Keratinocyte (primary cell): ENCODE data around the gene KLHL29. TPM values are rescaled to one million over a fixed set of nuclear protein-coding genes. Genes with fewer than 3 reads are reported as not detected.

Experiments used
- DNase-seq: peaks from one replicate; pipeline ENCODE4 v3.0.0-alpha.2; 2011; ENCODE audit warnings: low read depth, missing footprints, low spot score
- FAIRE-seq: peaks from 2 replicates; lab custom pipeline; 2011; peaks lifted over from hg19 to GRCh38; lab: Jason Lieb, UNC
- H2AFZ ChIP-seq: 2 replicates; pipeline ENCODE4 v1.6.0; 2012; ENCODE audit warnings: low read length, control low read depth, inconsistent platforms; ENCODE audit not compliant: control insufficient read depth
- H3K27ac ChIP-seq: 2 replicates; pipeline ENCODE4 v1.5.1; 2011; ENCODE audit warnings: low read length; ENCODE audit not compliant: control insufficient read depth, insufficient read depth
- H3K27me3 ChIP-seq: 3 replicates; pipeline ENCODE4 v1.6.0; 2011; ENCODE audit warnings: low read length; ENCODE audit not compliant: control insufficient read depth, insufficient read depth; ENCODE audit errors: extremely low read depth
- H3K36me3 ChIP-seq, 2 experiments: 2 replicates in 1 of 2; 3 replicates in 1 of 2; pipeline ENCODE4 v1.5.1; 2011; ENCODE audit warnings: low read length in 2 of 2, mild to moderate bottlenecking in 1 of 2; ENCODE audit not compliant: control insufficient read depth in 2 of 2, insufficient read depth in 2 of 2; ENCODE audit errors: extremely low read depth in 1 of 2
- H3K4me1 ChIP-seq: 3 replicates; pipeline ENCODE4 v1.5.1; 2011; ENCODE audit warnings: low read length; ENCODE audit not compliant: control insufficient read depth, insufficient read depth; ENCODE audit errors: extremely low read depth
- H3K4me2 ChIP-seq: 3 replicates; pipeline ENCODE4 v1.6.0; 2011; ENCODE audit warnings: low read depth, low read length; ENCODE audit not compliant: control insufficient read depth, insufficient read depth; ENCODE audit errors: extremely low read depth
- H3K4me3 ChIP-seq, 3 experiments: fragments of 200-600 bp in 1 of 3; sonication (generic) in 1 of 3; 2 replicates in 2 of 3; 3 replicates in 1 of 3; pipeline ENCODE4 v1.5.1; 2011 to 2016; ENCODE audit warnings: low read length in 3 of 3, mild to moderate bottlenecking in 3 of 3, control low read depth in 2 of 3, inconsistent platforms in 1 of 3, low read depth in 1 of 3, mixed read lengths in 1 of 3, mixed run types in 1 of 3, moderate library complexity in 1 of 3; ENCODE audit not compliant: control insufficient read depth in 2 of 3, insufficient read depth in 2 of 3; ENCODE audit errors: extremely low read depth in 1 of 3
- H3K79me2 ChIP-seq: 2 replicates; pipeline ENCODE4 v1.6.0; 2012; ENCODE audit warnings: low read length; ENCODE audit not compliant: control insufficient read depth, insufficient read depth
- H3K9ac ChIP-seq: 3 replicates; pipeline ENCODE4 v1.6.0; 2011; ENCODE audit warnings: low read length; ENCODE audit not compliant: control insufficient read depth, insufficient read depth; ENCODE audit errors: extremely low read depth
- H3K9me1 ChIP-seq: 3 replicates; pipeline ENCODE4 v1.6.0; 2011; ENCODE audit warnings: low read length; ENCODE audit not compliant: control insufficient read depth, insufficient read depth; ENCODE audit errors: extremely low read depth
- H3K9me3 ChIP-seq: 2 replicates; pipeline ENCODE4 v1.5.1; 2012; ENCODE audit warnings: low read depth, low read length; ENCODE audit not compliant: control insufficient read depth
- H4K20me1 ChIP-seq: 3 replicates; pipeline ENCODE4 v1.6.0; 2011; ENCODE audit warnings: low read length; ENCODE audit not compliant: control insufficient read depth, insufficient read depth; ENCODE audit errors: extremely low read depth
- EZH2 ChIP-seq: IDR thresholded peaks from one replicate; pipeline ENCODE4 v1.6.1; 2012; ENCODE audit warnings: inconsistent platforms, mild to moderate bottlenecking, low read length, moderate library complexity
- dilution Hi-C: fragments of 300-500 bp; cut with MboI; formaldehyde crosslinking; loops from one replicate; pipeline ENCODE4 v1.7.0; 2020; ENCODE audit warnings: low sequenced_read_pairs; ENCODE audit not compliant: extremely low pct_ligation_motif_present
- polyA plus RNA-seq, 5 experiments: library from polyadenylated mRNA; depleted of rRNA in 3 of 5; stranded (reverse) in 3 of 5; stranded (forward) in 1 of 5; unstranded in 1 of 5; fragments of >200 nt; gene quantifications; 1 replicate in 1 of 5; 2 replicates in 3 of 5; 3 replicates in 1 of 5; pipeline versions ENCODE4 v1.2.1 to v1.2.3, GENCODE V29; 2011 to 2012; ENCODE audit warnings: missing spikeins in 2 of 5, low read depth in 1 of 5, low replicate concordance in 1 of 5
- TF ChIP-seq, protein P1 (sequence below), 3 experiments: IDR thresholded peaks in 1 of 3; conservative IDR thresholded peaks in 1 of 3; optimal IDR thresholded peaks in 1 of 3; 2 replicates in 2 of 3; 3 replicates in 1 of 3; pipeline versions ENCODE3 to v1.5.1; 2011; ENCODE audit warnings: low read length in 3 of 3, mild to moderate bottlenecking in 3 of 3, moderate library complexity in 2 of 3, control low read depth in 1 of 3, inconsistent platforms in 1 of 3; ENCODE audit not compliant: insufficient read depth in 2 of 3; ENCODE audit errors: extremely low read depth in 1 of 3

The KLHL29 gene
- polyA plus RNA-seq, 1 donor (not counting 4 experiments of a cell fraction or from before 2014, with no cell fraction given), result 4.7 TPM

- Histone ChIP-seq H2AFZ (no peak overlapping the region), H3K79me2 (no peaks in the 10 kb centered on the region), H3K4me3 (no peak overlapping the region), H3K4me2 (no peak overlapping the region), H3K9me1 (no peaks in the 10 kb centered on the region), H3K4me1 (no peaks in the 10 kb centered on the region), H3K9me3 (no peaks in the 10 kb centered on the region), H3K36me3 (no peaks in the 10 kb centered on the region), H3K27ac (no peak overlapping the region), H4K20me1 (no peaks in the 10 kb centered on the region), H3K9ac (no peak overlapping the region), H3K27me3 (peaks cover 15% of the 10 kb centered on the region)
- dilution Hi-C loops, result no loop called here
- DNase-seq (no peak), FAIRE-seq (no peak)
- no peak for TF ChIP-seq EZH2
- TF ChIP-seq, protein P1, sequence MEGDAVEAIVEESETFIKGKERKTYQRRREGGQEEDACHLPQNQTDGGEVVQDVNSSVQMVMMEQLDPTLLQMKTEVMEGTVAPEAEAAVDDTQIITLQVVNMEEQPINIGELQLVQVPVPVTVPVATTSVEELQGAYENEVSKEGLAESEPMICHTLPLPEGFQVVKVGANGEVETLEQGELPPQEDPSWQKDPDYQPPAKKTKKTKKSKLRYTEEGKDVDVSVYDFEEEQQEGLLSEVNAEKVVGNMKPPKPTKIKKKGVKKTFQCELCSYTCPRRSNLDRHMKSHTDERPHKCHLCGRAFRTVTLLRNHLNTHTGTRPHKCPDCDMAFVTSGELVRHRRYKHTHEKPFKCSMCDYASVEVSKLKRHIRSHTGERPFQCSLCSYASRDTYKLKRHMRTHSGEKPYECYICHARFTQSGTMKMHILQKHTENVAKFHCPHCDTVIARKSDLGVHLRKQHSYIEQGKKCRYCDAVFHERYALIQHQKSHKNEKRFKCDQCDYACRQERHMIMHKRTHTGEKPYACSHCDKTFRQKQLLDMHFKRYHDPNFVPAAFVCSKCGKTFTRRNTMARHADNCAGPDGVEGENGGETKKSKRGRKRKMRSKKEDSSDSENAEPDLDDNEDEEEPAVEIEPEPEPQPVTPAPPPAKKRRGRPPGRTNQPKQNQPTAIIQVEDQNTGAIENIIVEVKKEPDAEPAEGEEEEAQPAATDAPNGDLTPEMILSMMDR (optimal IDR thresholded peaks at IDR 0.05 in 1 of 3, IDR thresholded peaks at IDR 0.05 in 1 of 3, conservative IDR thresholded peaks at IDR 0.05 in 1 of 3; ENCODE audit: extremely low read depth in 1 of 3, insufficient read depth in 2 of 3, low read length in 3 of 3), result no peak
Observed at GRCh38 chr2:23350792-23351355, 34.1 kb upstream of the KLHL29 start.

DNA sequence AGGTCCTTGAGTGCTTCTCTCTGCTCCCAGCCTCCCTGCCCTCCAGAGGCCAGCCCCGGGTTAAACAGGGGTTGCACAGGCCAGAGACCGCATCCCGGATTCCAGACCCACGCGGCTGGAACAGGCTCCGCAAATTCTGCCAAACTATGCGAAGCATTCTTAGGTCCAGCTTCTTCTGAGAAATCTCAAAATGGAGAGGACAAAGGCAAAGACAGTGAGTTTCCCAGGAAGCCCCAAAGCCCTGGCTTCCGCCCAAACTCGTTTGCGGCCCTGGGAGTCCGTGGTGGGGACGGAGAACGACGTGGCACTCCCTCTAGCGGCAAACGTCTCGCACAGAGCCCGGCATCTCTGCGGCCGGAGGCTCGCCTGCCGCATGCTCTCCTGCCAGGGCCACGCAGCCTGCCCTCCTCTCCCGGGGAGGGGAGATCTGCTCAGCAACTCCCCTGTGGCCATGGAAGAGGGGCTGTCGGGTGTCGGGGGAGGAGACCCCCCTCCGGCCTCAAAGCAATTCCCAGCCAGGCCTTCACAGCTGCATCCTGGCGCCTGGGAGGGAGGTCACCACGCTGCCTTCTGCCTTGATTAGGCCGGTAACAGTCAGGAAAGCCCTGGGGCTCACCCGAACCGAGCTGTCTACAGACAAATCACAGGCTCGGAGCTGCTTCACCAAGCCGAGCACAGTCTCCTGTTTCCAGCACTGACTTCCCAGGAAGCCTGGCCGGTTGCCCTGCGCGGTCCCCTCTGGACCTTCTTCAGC lies 33.4 kb upstream of the KLHL29 start:
- no peak overlapping the region for H3K4me2 ChIP-seq
- peak; percentile 71 for FAIRE-seq
- peak overlapping the region; percentile 40 for H2AFZ ChIP-seq
- dilution Hi-C loops, result no loop called here
- no peak for DNase-seq
- no peaks in the 10 kb centered on the region for H3K9me3 ChIP-seq
- TF ChIP-seq EZH2, result no peak
- TF ChIP-seq, protein P1 (optimal IDR thresholded peaks at IDR 0.05 in 1 of 3, IDR thresholded peaks at IDR 0.05 in 1 of 3, conservative IDR thresholded peaks at IDR 0.05 in 1 of 3; ENCODE audit: extremely low read depth in 1 of 3, insufficient read depth in 2 of 3, low read length in 3 of 3), result peak; percentile 72 to 96 (median 91)
- H3K27me3 ChIP-seq, result peaks cover 17% of the 10 kb centered on the region
- no peak overlapping the region for H3K27ac ChIP-seq
- no peak overlapping the region for H3K4me3 ChIP-seq
- H3K9me1 ChIP-seq, result no peaks in the 10 kb centered on the region
- H4K20me1 ChIP-seq, result no peaks in the 10 kb centered on the region
- no peak overlapping the region for H3K9ac ChIP-seq
- no peaks in the 10 kb centered on the region for H3K4me1 ChIP-seq
- H3K79me2 ChIP-seq, result no peaks in the 10 kb centered on the region
- H3K36me3 ChIP-seq, result no peaks in the 10 kb centered on the region
